ENCODE results near the gene CTNNB1.

Gene CTNNB1

DNA sequence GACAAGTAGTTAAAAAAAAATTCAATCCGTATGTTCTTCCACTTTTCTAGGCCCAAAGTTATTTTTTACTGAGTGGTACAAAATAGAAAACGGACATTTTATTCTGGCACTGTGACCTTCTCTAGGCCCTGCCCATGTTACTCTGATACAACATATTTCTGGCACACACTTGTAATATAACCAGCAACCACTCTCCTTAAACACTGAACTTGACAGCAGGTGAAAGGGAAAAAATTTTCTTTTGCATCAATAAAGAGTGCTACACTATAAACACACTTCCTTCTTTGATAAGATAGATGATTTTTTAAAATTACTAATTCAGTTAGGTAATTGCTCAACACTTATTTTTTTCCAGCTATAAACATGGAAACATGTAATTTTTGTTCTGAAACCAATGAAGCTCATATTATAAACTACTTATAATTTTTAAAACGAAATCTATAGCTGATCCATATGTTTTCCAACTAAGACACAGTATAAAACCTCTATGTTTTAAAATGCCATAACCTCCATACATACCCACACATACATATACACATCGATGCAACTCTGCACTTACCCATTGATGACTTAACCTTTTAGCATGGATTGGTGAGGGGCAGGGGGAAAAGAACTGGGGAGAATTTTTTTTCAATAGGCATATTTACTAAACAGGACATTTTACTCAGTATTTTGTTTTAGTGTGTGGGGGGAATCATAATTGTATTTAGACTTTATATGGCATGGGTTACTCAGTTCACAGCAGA, 5.3 kb upstream of the CTNNB1 start:
- DNase-seq = no peak

DNA sequence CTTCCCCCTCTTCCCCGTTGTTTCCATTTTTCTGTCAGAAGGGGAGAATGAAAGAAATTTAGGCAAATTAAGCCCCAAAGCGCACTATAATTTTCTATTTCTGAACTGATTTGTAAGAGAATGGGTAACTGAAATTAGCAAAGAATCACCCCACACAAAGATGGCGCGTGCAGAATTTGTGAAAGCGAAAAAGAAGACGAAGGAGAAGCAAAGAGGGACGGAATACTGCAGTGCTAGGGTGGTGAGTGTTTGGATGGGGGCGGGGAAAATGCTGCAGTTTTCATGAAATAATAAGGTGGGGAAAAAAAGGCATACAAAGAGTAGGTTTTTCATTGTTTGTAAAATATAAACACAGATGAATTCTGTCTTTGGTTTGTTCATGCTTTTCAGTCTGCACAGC, 4.6 kb upstream of the CTNNB1 start:
- DNase-seq = no peak

DNA sequence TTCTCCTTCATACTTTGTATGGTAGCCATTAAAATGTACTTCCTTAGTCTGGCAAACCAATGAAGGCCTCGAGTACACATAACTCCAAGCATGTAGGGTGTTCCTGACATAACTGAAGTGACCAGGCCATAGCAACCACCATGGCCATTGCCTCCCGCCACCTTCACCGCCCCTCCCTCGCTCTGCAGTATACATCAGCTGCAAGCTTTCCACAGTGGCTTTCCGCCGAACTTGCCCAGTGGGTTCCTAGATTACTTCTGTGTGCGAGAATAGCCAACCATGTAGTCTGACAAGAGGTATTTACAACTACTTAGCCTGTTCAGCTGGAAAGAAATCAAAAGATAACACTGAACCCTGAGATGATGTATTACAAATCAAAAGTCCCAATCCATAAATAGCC, 3.4 kb upstream of the CTNNB1 start:
- DNase-seq = no peak

DNA sequence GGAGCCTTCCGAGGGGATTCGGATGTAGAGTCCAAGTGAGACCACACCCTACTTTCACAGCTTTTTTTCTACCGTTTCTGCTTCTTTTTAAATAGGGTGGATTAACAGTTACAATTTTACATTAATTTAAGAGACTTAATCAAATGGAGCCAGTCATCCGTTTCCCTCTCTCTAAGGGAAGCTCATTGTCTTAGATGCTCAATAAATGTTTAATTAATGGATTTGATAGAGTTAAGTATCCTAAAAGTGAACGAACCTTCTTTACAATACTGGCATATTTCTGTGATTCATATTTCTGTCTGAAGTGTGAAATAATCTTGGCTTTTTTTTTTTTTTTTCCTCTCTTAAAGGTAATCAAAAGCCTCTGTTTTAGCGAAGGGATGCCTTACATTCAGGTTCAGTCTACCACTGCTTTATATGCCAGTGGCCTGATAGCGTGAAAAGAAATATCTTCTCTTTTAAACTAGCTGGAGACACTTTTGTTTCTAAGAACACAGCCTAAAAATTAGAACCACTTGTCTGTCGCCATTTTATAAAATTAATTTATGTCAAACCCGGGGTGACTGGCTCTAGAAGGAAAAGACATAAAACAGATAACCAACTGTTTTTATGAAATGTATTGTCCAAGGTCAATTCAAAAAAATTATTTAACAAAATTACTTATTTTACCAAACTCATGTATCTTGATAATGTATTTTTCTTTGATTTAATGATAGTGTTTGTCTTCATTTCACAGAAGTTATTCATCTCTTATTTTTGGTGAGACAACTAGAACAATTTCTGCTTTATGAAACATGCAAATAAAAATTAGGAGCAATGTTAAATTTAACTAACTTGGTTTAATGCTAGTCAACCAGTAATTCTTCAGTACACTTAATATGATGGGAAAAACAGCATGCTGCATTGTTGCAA, 2.5 kb upstream of the CTNNB1 start:
- no peak for DNase-seq

DNA sequence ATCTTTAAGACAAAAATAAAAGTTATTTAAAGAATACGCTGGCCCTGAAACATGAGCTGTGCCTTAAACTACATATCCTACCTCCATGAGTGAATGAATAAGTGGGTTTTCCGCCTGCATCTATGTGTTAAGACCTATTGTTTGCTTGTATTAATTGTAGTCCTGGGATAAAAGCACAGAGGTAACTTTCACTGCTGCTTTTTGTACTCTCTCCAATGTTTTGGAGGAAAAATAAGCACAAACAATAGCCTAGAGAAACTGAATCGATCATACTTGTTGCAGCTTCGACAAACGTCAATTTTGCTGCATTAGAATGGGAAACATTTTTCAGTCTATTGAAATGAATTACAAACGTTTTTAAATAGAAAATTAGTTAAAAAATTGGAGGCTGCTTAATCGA, 1.3 kb upstream of the CTNNB1 start:
- DNase-seq = no peak

DNA sequence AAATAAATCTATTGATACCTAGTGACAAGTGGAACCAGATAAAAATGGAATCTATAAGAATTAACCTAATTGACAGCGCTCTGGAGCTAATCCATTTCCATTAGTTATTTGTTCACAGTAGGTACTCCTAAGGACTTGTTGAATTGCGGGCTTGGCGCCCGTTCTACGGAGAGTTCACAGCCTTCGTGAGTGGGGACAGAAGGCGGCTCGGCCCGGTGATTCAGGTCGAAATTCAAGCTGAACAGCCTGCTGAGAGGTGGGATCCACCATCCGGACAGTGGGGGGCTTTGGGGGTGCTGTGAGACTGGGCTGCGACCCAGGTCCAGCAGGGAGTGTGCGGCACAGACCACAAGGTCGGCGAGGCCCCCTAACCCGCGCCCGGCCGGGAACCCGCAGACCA, 779 bp upstream of the CTNNB1 start:
- DNase-seq = peak in 1 of 2 donors; percentile 72

DNA sequence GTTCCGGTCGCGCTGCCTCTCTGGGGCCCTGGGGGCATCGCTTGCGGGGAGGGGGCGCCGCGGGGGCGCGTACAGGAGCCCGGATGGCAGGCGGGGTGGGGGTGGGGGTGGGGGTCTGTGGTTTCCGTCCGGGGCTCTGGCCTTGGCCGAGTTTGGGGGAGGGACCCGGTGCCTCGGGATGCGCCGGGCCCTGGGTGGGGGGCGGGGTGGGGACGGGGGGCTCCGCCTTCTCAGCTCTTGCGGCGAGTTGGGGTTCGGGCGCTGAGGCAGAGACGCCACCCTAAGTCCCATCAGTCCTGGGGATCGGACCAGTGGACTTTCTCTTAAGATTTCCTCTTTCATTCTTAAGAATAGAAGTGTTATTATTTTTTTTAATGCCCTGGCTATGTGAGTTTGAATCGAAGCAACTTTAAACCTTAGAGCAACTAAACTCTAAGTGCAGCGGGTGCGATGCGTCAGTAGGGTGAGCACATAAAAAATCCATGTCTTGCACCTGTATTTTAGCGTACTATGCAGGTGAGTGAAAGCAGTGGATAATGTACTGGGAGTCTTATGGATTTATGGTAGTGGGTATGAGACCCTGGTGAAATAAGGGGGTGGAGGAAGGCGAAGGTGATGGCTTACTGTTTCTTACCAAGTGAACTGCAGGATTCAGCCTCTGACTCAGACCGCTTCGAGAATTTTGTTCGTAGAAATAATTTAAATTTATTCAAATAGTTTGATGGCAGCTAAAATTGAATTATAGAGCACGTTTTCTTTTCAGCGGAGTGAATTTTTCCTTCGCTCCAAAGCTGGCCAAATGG, 762 bp downstream of the CTNNB1 start:
- peak in 1 of 2 donors; percentile 50 for DNase-seq

DNA sequence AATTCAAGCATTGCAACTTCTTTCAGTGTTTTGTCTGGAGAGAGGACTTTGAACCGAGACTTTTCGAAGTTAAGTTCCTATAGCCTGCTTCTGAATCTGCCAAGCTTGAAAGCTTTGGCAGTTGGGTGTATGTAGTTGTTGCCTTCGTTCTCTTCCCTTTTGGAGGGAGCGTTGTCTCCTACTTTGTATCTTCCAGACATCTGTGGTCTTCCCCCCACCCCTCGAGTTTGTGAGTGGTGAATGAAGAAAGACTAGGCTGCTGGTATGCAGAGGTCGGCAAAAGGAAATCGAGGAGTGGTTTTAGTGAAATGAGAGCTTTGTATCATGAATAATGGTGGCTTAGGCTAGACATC, 1.3 kb downstream of the CTNNB1 start:
- peak in 1 of 2 donors; percentile 23 for DNase-seq

DNA sequence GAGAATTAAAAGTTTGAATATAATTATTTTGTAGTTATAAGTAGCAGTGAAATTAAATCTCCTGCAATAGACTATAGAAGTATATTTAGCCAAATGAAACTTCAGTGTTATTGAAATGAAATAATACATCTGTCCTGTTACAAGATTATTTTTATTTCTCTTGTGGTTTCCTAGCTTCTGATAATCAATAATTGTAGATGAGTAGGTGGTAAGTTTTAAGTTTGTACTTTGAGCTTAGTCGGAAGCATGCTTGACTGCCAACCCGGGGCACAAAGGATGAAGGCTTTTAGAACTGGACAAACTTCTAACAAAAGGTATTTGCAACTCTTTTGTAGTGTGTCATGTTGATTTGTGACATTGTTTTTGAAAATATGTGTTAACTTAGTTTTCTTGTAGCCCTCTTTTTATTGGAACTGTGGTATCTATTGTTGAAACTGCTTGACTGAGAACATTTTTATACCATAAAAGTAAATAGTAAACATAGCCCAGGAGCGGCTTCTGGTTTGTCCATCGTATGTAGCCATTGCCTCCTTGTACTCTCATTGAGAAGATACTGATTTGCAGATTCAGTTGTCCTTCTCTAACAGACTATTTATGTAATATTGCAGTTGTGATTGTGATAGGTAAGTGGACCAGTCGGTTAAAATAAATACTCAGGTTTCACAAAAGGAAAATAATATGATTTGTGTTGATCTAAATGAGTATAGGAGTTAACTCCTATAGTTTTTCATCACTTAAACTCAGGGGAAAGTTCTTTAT, 2.9 kb downstream of the CTNNB1 start:
- DNase-seq = no peak

DNA sequence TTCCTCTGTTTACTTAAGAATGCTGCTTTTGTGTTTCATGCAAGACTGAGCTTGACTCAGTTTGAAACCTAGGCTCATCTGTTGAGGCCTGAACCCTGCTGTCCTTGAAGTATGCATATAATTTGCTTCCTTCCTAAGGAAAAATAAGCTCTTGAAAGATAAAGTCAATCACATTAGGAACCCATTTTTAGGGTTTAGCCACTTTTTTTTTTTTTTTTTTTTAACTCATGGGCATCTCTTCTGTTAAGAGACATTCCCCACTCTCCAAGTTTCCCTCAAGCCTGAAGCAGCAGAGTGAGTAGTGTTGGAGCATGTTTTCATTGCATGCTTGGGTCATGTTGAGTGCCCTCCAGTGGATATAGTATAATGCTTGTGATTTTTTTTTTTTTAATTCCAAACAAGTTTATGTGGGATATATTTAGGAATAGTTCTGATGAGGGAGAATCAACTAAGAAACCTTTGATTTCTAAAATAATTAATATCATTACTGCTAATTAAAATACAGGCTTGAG, 3.6 kb downstream of the CTNNB1 start:
- DNase-seq = no peak

DNA sequence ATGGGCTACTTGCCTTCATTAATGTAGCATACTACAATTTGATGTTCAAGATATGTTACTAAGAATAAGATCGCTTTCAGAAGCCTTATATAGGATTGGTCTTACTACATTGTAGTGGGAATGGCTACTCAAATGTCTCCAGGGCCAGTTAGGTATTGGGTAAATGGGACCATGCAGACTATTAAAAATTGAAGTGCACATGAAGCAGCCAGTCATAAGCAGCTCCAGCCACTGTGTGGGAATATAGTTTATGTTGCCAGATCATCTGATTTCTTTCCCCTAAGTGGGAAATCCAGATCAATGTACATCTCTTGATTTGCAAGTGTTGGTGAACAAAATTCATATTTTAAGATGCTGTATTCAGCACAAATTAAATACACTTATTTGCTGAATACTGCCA, 5.1 kb downstream of the CTNNB1 start:
- no peak for DNase-seq

DNA sequence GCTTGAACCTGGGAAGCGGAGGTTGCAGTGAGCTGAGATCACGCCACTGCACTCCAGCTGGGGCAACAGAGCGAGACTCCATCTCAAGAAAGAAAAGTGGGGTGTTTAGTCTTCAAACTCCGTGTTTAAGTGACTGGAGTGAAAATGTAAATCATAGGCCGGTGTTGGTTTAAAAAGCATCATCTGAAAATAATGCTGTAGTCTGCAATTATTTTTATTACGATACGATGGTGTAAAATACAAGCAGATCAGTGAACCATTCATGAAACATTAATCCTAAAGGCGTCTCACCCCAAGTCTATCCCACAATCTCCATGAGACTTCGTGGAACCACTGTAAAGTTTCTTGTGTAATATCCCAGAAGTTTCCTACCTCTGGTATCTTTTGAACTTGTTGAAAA, 6.3 kb downstream of the CTNNB1 start:
- DNase-seq = no peak

DNA sequence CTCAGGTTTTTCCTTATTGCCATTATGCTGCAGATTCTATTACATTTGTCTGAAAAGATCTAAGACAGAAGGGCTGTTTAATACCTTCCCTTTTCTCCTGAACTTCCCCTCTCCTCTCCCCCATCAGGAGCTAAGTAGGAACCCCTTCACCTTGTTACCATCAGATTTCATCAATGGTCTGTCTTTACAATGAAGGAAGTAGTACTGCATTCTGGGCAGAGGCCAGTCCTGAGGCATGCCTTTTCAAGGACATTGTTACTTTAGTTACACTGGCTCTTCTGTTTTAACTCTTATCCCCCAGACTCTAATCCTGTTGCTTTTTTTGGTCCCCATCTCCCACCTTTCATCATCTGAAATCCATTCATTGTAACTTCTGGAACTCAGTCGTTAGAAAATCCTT, 8.1 kb downstream of the CTNNB1 start:
- no peak for DNase-seq

DNA sequence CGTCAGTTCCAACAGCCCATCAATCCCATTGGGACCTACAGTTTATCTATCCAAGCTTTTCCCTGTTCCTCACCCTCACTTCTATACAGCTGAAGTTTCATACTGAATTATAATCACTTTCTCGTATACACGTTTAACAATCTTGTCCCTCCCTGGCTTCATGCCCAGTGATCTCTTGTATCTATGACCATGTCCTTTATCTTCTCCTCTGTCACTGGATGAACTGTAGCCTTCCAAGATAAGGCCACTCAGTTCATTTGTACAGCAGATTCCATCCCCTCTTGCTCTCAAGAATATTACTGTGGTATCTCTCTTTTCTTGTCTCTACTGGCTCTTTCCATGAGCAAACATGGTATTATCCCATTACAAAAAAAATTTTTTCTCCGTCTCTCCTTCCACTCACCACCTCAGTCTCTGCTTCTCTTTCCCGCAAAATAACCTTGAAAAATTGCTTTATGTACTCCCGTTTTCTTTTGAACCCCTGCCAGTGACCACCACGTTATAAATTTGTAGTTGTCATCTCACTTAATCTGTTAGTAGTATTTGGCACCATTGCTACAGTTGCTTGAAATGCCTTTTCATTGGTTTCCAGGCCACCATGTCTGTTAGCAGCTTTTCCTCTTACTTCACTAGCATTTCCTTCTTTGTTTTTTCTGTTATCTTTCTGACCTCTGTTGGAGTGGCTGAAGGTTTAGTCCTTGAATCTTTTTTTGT, 9.4 kb downstream of the CTNNB1 start:
- DNase-seq = no peak

DNA sequence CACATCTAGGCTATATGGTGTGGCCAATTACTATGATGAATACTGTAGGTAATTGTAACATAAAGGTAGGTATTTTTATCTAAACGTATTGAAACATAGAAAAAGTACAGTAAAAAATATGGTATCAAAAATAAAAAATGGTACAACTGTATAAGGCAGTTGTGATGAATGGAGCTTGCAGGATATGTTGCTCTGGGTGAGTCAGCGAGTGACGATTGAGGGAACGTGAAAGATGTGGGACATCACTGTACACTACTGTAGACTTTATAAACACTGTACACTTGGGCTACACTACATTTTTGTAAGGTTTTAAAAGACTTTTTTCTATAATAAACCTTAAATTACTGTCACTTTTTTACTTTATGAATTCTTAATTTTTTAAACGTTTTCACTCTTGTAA, 10.3 kb downstream of the CTNNB1 start:
- DNase-seq = no peak

DNA sequence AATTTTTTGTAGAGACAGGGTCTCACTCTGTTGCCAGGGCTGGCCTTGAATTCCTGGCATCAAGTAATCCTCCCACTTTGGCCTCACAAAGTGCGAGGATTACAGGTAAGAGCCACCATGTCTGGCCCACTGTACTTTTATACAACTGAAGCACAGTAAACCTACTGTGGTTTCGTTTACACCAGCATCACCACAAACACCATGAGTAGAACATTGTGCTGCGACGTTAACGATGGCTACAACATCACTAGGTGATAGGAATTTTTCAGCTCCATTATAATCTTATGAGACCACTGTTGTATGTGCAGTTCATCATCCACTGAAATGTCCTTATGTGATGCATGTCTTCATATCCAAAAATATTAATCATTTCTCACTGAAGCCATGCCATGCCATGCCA, 11.7 kb downstream of the CTNNB1 start:
- no peak for DNase-seq

DNA sequence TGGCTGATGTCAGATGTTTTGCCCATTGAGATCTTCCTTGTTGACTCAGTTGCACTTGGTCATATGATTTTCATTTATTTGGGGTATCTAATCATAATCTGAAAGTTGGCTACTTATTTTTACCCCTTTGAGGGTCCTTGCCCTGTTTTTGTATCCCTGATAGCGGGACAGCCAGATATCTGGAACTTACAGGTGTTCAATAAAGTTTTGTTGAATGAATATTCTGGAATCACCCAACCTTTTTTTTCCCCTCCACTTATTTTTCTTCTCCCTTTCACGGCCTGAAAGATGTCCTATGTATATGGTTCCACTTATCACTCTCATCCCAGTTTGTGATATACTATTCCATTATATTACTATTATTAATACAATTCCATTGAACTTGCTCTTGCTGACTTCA, 12.8 kb downstream of the CTNNB1 start:
- no peak for DNase-seq

DNA sequence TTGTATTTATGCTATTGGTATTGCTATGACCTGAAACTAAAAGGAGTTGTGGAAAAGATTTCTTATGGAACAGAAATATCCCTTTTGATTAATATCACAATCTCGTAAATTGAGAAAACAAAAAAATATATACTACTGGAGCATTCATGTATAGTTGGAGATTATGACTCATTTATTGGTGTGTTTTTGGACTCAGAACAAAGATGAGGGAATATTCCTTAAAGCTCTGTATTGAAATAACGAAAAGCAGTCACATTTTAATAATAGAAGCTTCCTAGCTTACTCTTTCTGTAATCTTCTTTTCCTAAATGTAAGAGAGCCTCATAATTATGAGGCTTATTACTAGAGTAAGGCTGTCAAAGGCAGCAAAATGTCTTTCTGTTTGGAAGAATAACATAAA, 14.3 kb downstream of the CTNNB1 start:
- DNase-seq = no peak

DNA sequence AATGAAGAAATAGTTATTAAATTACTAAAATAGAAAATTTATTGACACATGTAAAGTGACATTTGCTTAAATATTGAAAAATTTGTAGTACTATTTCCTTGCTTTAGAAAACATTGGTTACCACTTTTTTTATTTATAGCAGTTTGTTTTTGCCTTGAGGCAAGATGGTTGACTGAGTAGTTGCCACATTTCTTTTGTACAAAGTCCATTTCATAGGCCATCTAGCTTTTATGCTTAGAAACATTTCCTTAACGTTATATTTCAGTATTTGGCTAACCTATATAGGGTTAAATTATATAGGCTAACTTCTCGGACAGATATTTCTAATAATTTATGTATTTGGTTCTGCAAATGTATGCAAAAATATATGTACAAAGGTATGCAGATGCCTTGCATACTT, 17.1 kb downstream of the CTNNB1 start:
- no peak for DNase-seq

DNA sequence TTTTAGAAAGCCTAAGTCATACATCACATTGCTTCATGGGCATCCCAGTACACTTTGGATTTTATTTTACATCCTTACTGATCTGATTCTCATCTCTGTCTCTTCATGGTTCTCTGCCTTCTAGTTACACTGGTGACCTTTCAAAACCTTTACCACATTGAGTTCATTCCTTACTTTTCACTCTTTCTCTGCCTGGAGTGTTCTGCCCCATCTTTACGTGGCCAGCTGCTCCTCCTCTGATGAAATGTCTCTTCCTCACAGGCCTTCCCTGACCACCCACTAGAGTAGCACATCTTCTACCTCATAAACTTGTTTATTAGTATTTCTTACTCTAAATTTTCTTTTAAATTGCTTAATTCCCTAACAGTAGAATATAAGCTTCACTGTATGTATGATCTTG, 17.7 kb downstream of the CTNNB1 start:
- DNase-seq = no peak

DNA sequence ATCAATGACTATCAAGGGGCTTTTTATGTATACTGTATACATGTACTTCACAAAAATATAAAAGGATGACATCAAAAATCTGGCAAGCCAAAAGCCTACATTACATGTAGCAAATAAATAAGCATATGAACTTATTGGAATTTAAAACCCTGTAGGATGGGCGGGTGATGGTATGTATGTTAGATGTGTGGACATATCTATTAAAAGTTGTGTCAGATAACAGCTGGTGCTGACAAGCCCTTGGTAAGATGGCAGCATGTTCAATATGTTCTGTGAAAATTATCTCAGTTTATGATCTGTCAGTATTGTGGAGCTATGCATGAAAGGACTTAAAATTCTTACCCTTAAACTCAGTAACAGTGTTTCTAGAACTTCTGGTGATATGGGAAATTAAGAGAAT, 20.1 kb downstream of the CTNNB1 start:
- DNase-seq = no peak

All from bone marrow (tissue), 2 donors.